GM18861 (cell line): ENCODE data around the gene SLC25A13.
"Not testable (repeated sequence)": the region's sequence is repeated elsewhere in the genome, so short reads cannot be mapped to it uniquely, and the experiment has no call there.

Source experiments
- ATAC-seq: cut with Tn5 transposase; IDR thresholded peaks from one replicate; pipeline ENCODE4 v1.9.1; 2021; ENCODE audit not compliant: unreplicated experiment

SLC25A13 gene, protein sequence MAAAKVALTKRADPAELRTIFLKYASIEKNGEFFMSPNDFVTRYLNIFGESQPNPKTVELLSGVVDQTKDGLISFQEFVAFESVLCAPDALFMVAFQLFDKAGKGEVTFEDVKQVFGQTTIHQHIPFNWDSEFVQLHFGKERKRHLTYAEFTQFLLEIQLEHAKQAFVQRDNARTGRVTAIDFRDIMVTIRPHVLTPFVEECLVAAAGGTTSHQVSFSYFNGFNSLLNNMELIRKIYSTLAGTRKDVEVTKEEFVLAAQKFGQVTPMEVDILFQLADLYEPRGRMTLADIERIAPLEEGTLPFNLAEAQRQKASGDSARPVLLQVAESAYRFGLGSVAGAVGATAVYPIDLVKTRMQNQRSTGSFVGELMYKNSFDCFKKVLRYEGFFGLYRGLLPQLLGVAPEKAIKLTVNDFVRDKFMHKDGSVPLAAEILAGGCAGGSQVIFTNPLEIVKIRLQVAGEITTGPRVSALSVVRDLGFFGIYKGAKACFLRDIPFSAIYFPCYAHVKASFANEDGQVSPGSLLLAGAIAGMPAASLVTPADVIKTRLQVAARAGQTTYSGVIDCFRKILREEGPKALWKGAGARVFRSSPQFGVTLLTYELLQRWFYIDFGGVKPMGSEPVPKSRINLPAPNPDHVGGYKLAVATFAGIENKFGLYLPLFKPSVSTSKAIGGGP

GRCh38 chr7:96321658-96322372 is at the start of gene SLC25A13:
Gene SLC25A13, minus strand, starts transcription at chr7:96322098. Its CDS starts 142 bp downstream, at chr7:96321956.
- peak; percentile 67 for ATAC-seq

- ATAC-seq = not testable (repeated sequence)
Observed at GRCh38 chr7:96365916-96366315, 44.0 kb upstream of the SLC25A13 start.

- no peak for ATAC-seq
Observed at GRCh38 chr7:96361116-96361857, 39.4 kb upstream of the SLC25A13 start.

DNA sequence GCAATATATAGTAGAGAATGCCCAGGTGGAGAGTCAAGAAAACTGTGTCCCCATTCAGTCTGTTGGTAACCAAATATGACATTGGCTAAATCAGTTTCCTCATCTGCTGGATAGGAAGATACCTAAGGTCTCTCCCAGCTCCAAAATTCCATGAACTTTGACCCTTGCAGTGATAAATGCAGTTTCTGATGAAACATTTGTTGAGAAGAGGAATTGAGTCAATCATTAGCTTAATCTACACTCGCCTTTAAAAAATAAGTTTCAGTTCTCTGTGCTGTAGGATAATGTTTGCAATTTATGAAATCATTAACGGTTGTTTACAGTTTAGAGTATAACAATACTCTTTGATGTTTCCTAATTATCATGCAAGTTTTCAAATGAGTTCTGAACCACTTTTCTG is 38.0 kb upstream of the SLC25A13 start:
- peak; percentile 97 for ATAC-seq

- ATAC-seq = not testable (repeated sequence)
Observed at GRCh38 chr7:96358236-96358971, 36.5 kb upstream of the SLC25A13 start.

- ATAC-seq = no peak
Observed at GRCh38 chr7:96355990-96356506, 34.1 kb upstream of the SLC25A13 start.

DNA sequence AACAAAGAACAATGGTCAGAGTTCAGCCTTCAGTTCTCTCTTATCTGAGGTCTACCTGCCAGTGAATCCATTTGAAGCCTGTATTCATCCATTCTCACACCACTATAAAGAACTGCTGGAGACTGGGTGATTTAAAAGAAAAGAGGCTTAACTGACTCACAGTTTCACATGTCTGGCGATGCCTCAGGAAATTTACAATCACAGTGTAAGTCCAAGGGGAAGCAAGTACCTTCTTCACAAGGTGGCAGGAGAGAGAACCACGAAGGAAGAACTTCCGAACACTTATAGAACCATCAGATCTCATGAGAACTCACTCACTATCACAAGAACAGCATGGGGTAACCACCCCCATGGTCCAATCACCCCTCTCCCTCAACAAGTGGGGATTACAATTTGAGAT is 33.0 kb upstream of the SLC25A13 start:
- no peak for ATAC-seq

- ATAC-seq = no peak
Observed at GRCh38 chr7:96349572-96349971, 27.7 kb upstream of the SLC25A13 start.

DNA sequence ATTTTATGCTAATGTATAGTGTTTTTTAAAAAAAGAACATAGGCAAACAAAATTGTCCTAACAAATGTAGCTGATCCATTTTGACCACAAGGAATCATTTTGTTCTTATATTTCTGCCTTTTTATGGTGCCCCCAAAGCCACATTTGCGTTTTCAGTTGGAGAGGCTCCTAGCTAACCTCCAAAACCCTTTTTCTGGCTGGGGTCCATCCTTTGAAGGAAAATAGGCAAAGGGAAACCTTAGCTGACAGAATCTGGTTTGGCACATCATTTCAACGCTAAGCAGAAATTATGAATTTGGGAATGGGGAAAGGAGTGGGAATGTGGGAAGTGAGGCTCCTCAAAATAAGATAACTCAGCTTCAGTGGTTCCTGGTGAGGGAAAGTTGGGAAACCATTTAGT is 25.6 kb upstream of the SLC25A13 start:
- no peak for ATAC-seq

GRCh38 chr7:96346293-96346953 is 24.5 kb upstream of the SLC25A13 start:
- no peak for ATAC-seq

GRCh38 chr7:96344236-96344635 is 22.3 kb upstream of the SLC25A13 start:
- ATAC-seq = peak; percentile 59

DNA sequence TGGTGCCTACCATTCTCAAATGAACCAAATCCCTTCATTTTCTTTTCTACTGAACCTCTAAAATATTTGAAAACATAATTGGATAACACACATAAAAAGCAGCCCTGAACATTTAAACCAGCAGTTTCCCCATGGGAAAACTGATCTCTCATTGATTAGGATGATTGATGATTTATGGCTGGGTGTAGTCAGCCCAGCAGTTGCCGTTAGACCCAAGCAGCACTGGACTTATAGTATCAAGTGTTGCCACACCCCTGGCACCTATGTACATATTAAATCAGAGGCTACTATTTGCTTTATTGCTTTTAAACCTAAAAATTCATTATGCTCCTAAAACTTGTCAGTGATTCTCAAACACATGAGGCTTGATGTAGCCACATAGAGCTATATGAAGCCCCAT is 20.2 kb upstream of the SLC25A13 start:
- ATAC-seq = no peak

DNA sequence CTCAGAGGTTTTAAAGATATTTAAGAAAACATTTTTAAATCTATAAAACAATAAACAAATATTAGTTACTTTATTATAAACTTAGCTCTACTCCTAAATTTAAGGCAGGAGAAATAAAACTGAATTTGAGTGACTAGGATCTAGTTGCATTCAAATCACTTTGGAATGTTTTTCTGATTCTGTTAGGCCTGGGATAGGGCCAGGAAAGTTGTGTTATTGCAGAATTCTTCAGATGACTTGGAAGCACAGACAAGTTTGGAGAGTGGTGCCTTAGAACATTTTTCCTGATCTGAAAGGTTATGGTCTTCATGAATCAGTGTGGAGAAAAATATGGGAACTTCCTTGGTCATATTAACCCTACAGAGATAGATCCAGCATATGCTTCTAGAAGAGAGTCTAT is 15.6 kb upstream of the SLC25A13 start:
- no peak for ATAC-seq

- no peak for ATAC-seq
Observed at GRCh38 chr7:96332325-96332724, 10.4 kb upstream of the SLC25A13 start.

DNA sequence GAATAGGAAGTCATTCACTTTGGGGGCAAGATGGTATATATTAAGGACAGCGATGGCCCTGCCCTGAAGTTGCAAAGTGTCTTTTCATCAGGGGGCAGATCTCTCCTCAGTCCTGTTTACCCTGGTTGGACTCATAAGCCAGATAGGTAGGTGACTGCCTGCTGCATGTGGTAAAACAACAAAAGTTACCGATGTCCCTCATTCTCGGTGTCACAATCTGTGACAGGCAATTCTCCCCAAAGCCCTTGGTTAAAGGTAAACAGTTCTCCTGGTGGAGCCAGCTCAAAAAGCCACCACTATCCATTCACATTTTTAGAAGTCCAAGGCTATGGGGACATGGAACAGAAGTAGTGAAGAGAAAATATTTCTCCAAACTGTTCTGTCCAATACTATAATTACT is 9.9 kb upstream of the SLC25A13 start:
- ATAC-seq = no peak

DNA sequence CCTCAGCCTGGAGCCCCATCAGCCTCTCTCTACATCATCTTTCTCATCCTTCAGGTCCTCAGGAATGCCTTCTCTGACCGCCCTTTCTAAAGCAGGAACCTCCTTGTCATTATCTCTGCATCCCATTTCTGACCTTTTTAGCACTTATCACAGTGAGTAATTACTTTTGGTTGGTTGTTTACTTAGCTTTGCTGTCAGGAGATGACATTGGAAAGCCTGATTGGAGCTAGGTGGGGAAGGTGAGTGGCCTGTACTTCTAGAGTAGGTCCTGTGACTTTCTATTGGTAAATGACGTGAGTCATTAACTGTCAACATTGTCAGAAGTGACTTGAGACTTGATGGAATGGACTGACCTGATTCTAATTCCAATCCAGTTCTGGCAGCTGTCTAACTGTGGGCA is 9.3 kb upstream of the SLC25A13 start:
- no peak for ATAC-seq

- ATAC-seq = no peak
Observed at GRCh38 chr7:96330193-96330592, 8.3 kb upstream of the SLC25A13 start.

- no peak for ATAC-seq
Observed at GRCh38 chr7:96329241-96329640, 7.3 kb upstream of the SLC25A13 start.

DNA sequence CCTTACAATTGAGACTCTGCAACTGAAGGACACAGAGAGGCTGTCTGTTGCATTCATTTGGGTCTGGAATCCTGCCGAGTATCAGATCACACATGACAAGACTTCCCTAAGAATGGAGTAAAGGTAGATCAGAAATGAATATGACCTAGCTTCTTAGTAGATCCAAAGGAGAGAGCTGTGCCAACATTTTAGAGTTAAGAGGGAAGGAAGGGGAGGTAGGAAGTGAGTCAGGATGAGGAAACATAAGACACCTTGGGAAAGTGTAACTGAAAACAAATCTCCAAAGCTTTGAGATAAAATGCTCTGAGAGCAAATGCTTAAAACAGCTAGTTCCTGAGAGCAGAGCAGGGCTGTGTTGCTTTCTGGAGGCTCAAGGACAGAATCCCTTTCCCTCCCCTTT is 6.1 kb upstream of the SLC25A13 start:
- ATAC-seq = no peak

- ATAC-seq = no peak
Observed at GRCh38 chr7:96327429-96327828, 5.5 kb upstream of the SLC25A13 start.
